Dermis microvascular lymphatic vessel endothelial cell (primary cell): Measurements from ENCODE around the gene ILDR2. TPM values are rescaled to one million over a fixed set of nuclear protein-coding genes. Genes with fewer than 3 reads are reported as not detected.
A peak's percentile ranks its signal among the peaks of the same experiment; 100 is the strongest.
"Not testable (repeated sequence)": the region's sequence is repeated elsewhere in the genome, so short reads cannot be mapped to it uniquely, and the experiment has no call there.

ENCODE experiments used
- DNase-seq, 2 donors: peaks; one replicate each; pipeline versions ENCODE4 v3.0.0 to v3.0.0-alpha.2; 2010; ENCODE audit warnings: low read depth in 2 of 2
- total RNA-seq: library from RNA; depleted of rRNA; stranded (reverse); fragments of >200 nt; gene quantifications from 2 replicates; pipeline ENCODE4 v1.2.1, GENCODE V29; 2014

The ILDR2 gene
- total RNA-seq, 1 donor from 2014 or later: not detected

GRCh38 chr1:166889776-166890175, 85.6 kb downstream of the ILDR2 start:
- DNase-seq: no peak

- DNase-seq: no peak
Observed at GRCh38 chr1:166888373-166889111, 86.8 kb downstream of the ILDR2 start.

GRCh38 chr1:166884971-166885370, 90.4 kb downstream of the ILDR2 start:
- DNase-seq: no peak

- DNase-seq: peak in 1 of 2 donors; percentile 10
Observed at GRCh38 chr1:166884040-166884642, 91.2 kb downstream of the ILDR2 start.

- DNase-seq: no peak
Observed at GRCh38 chr1:166882893-166883292, 92.4 kb downstream of the ILDR2 start.

GRCh38 chr1:166878173-166878917, 97.0 kb downstream of the ILDR2 start:
- DNase-seq: not testable (repeated sequence)

GRCh38 chr1:166876540-166876838, 98.9 kb downstream of the ILDR2 start:
- DNase-seq: no peak

- peak; percentile 94 to 98 for DNase-seq
Observed at GRCh38 chr1:166875734-166876539, 99.4 kb downstream of the ILDR2 start, which contains the start of gene TADA1. Gene TADA1 (minus strand): TSS chr1:166876264. CDS start chr1:166876233, 31 bp downstream.

- DNase-seq: no peak
Observed at GRCh38 chr1:166875302-166875733, 100.0 kb downstream of the ILDR2 start.

GRCh38 chr1:166874464-166874863, 100.9 kb downstream of the ILDR2 start:
- no peak for DNase-seq

- DNase-seq: no peak
Observed at GRCh38 chr1:166870584-166870983, 104.8 kb downstream of the ILDR2 start.

- no peak for DNase-seq
Observed at GRCh38 chr1:166869318-166870099, 105.8 kb downstream of the ILDR2 start.

- no peak for DNase-seq
Observed at GRCh38 chr1:166868639-166869038, 106.7 kb downstream of the ILDR2 start.

- peak in 1 of 2 donors; percentile 52 for DNase-seq
Observed at GRCh38 chr1:166865926-166866325, 109.4 kb downstream of the ILDR2 start.

- DNase-seq: no peak
Observed at GRCh38 chr1:166859597-166859996, 115.7 kb downstream of the ILDR2 start.

- DNase-seq: no peak
Observed at GRCh38 chr1:166858726-166859419, 116.5 kb downstream of the ILDR2 start.
